ENCODE results near the gene HOXA10. TPM values are rescaled to one million over a fixed set of nuclear protein-coding genes. Genes with fewer than 3 reads are reported as not detected.

The HOXA10 gene
- total and polyA plus RNA-seq, 4 donors, result 0.03 to 0.70 (median 0.13) TPM

DNA sequence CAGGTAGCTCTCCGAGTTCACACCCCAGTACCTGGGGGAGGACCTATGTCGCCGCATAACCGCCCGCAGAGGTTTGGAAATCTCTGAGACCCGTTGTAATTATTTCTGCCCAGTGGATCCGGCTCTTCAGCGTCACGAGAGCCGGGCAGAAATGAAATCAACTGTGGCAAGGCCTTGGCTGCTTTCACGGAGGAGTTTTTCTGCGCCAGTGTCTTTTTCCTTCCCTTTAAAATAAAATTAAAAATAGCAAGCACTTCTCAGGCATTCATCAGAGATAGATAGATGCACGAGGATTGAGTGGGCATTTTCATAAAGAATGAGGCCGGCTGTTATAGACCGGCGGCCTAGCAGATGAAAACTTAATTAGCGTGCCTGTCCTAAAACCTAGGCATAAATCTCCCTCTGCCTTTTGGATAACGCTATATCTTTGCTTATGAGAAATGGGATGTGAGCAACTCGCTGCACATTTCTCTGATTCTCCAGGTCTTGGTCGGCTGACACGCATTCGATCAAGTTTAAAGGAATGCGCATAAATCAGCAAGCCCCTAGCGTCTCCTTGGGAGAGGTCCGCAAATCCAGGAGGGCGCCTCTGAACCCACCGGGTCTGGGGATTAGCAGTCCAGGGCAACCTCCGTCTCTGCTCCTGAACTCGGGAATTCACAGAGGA is 19.3 kb upstream of the HOXA10 start:
- Histone ChIP-seq H3K36me3 (ENCODE audit: control insufficient read depth in 4 of 4, insufficient read depth in 3 of 4, low read depth in 1 of 4, low read length in 3 of 4) (no peaks in the 10 kb centered on the region), H3K9me3 (ENCODE audit: control insufficient read depth in 4 of 4, low read length in 3 of 4) (peaks cover 0 to 6% (median under 1%) of the 10 kb centered on the region in 4 donors), H3K27me3 (ENCODE audit: control insufficient read depth in 4 of 4, insufficient read depth in 4 of 4, low read length in 3 of 4) (peaks cover 4 to 51% (median 30%) of the 10 kb centered on the region in 4 donors), H3K9ac (ENCODE audit: low read depth in 1 of 2, low read length in 2 of 2) (no peak overlapping the region), H3K4me1 (ENCODE audit: control insufficient read depth in 4 of 4, insufficient read depth in 4 of 4, low read length in 3 of 4) (peaks cover 12 to 20% (median 16%) of the 10 kb centered on the region in 4 donors), H3K4me3 (ENCODE audit: low read depth in 1 of 3, low read length in 3 of 3) (no peak overlapping the region), H3K27ac (ENCODE audit: low read depth in 1 of 2, low read length in 2 of 2) (no peak overlapping the region)
- DNase-seq (ENCODE audit: low spot score), result no peak
- WGBS, result 16% methylated on average over 29 of the region's 29 CpGs
- TF ChIP-seq HNF4G (IDR thresholded peaks at IDR 0.05) (no peak), GABPA (IDR thresholded peaks at IDR 0.05 in 1 of 2, conservative IDR thresholded peaks at IDR 0.05 in 1 of 2) (no peak), ZBTB33 (IDR thresholded peaks at IDR 0.05) (no peak), JUND (IDR thresholded peaks at IDR 0.05) (no peak)
- TF ChIP-seq, protein P1, sequence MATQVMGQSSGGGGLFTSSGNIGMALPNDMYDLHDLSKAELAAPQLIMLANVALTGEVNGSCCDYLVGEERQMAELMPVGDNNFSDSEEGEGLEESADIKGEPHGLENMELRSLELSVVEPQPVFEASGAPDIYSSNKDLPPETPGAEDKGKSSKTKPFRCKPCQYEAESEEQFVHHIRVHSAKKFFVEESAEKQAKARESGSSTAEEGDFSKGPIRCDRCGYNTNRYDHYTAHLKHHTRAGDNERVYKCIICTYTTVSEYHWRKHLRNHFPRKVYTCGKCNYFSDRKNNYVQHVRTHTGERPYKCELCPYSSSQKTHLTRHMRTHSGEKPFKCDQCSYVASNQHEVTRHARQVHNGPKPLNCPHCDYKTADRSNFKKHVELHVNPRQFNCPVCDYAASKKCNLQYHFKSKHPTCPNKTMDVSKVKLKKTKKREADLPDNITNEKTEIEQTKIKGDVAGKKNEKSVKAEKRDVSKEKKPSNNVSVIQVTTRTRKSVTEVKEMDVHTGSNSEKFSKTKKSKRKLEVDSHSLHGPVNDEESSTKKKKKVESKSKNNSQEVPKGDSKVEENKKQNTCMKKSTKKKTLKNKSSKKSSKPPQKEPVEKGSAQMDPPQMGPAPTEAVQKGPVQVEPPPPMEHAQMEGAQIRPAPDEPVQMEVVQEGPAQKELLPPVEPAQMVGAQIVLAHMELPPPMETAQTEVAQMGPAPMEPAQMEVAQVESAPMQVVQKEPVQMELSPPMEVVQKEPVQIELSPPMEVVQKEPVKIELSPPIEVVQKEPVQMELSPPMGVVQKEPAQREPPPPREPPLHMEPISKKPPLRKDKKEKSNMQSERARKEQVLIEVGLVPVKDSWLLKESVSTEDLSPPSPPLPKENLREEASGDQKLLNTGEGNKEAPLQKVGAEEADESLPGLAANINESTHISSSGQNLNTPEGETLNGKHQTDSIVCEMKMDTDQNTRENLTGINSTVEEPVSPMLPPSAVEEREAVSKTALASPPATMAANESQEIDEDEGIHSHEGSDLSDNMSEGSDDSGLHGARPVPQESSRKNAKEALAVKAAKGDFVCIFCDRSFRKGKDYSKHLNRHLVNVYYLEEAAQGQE (IDR thresholded peaks at IDR 0.05), result no peak
- TF ChIP-seq, protein P2, sequence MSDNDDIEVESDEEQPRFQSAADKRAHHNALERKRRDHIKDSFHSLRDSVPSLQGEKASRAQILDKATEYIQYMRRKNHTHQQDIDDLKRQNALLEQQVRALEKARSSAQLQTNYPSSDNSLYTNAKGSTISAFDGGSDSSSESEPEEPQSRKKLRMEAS (IDR thresholded peaks at IDR 0.05), result no peak

DNA sequence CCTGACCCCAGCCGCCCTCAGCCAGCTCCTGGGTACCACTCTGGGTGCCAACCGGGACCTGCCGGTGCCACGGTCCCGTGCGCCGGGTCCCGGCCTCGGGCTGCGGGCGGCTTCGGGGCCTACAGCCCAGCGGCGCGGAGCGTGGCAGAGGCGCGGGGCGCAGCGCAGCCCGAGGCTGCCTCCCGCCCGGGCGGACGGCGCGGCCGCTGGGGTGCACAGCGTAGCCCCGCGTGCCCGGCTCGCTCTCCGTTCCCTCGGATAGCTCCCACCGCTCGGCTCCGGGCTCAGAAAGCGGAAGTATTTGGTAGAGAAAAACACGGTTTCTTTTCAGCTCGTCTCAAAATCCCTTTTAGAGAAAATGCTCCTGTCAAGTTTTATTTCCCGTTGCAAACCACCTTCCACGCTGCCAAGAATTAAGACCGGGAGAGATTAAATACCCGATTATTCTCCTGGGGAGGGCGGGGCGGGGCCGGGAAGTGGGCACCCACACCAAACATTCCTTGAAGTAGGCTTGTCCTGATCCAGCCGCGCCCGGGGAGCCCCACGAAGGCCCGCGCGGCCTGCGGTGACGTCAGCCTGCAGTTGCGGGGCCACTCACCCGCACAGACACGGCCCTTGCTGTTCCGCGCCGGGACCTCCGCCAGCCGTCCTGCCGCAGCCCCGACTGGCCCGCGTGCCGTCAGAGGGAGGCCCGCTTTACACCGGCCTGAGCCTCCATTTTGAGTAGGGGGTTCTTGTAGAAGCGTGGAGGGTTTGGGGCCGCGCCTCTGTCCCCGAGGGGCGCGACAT is 18.6 kb upstream of the HOXA10 start:
- no peak overlapping the region for H3K9ac ChIP-seq (ENCODE audit: low read depth in 1 of 2, low read length in 2 of 2)

More for the DNA sequence above, 18.6 kb upstream of the HOXA10 start:
- Histone ChIP-seq H3K36me3 (ENCODE audit: control insufficient read depth in 4 of 4, insufficient read depth in 3 of 4, low read depth in 1 of 4, low read length in 3 of 4) (no peaks in the 10 kb centered on the region), H3K27me3 (ENCODE audit: control insufficient read depth in 4 of 4, insufficient read depth in 4 of 4, low read length in 3 of 4) (peaks cover 4 to 47% (median 30%) of the 10 kb centered on the region in 4 donors), H3K4me1 (ENCODE audit: control insufficient read depth in 4 of 4, insufficient read depth in 4 of 4, low read length in 3 of 4) (peaks cover 14 to 26% (median 19%) of the 10 kb centered on the region in 4 donors), H3K4me3 (ENCODE audit: low read depth in 1 of 3, low read length in 3 of 3) (peak overlapping the region in 1 of 3 donors; percentile 42), H3K27ac (ENCODE audit: low read depth in 1 of 2, low read length in 2 of 2) (no peak overlapping the region), H3K9me3 (ENCODE audit: control insufficient read depth in 4 of 4, low read length in 3 of 4) (peaks cover 0 to 6% (median under 1%) of the 10 kb centered on the region in 4 donors)
- TF ChIP-seq HNF4G (IDR thresholded peaks at IDR 0.05), result no peak
- no peak for TF ChIP-seq HNF4A (conservative IDR thresholded peaks at IDR 0.05)
- no peak for TF ChIP-seq FOXA2 (IDR thresholded peaks at IDR 0.05)
- TF ChIP-seq, protein P2 (IDR thresholded peaks at IDR 0.05), result no peak
- no peak for TF ChIP-seq CTCF (IDR thresholded peaks at IDR 0.05; ENCODE audit: low read depth, low read length, missing input control)
- TF ChIP-seq JUND (IDR thresholded peaks at IDR 0.05), result no peak
- TF ChIP-seq EGR1 (IDR thresholded peaks at IDR 0.05; ENCODE audit: low read depth in 2 of 2), result no peak
- no peak for TF ChIP-seq RXRA (IDR thresholded peaks at IDR 0.05)
- TF ChIP-seq ATF3 (IDR thresholded peaks at IDR 0.05), result no peak
- no peak for TF ChIP-seq YY1 (IDR thresholded peaks at IDR 0.05)
- no peak for TF ChIP-seq GABPA (IDR thresholded peaks at IDR 0.05 in 1 of 2, conservative IDR thresholded peaks at IDR 0.05 in 1 of 2)
- TF ChIP-seq, protein P1 (IDR thresholded peaks at IDR 0.05), result no peak
- no peak for TF ChIP-seq FOXA1 (IDR thresholded peaks at IDR 0.05)
- no peak for TF ChIP-seq SP1 (IDR thresholded peaks at IDR 0.05)
- TF ChIP-seq TAF1 (conservative IDR thresholded peaks at IDR 0.05), result no peak
- no peak for TF ChIP-seq NR2F2 (IDR thresholded peaks at IDR 0.05)
- no peak for TF ChIP-seq RAD21 (IDR thresholded peaks at IDR 0.05)
- WGBS, result 4% methylated on average over 78 of the region's 78 CpGs
- DNase-seq (ENCODE audit: low spot score), result no peak
